ENCODE measurements around the gene EFL1.

Gene EFL1

GRCh38 chr15:82124331-82125263, 137.9 kb downstream of the EFL1 start:
- Histone ChIP-seq H2AK5ac (ENCODE audit: low read length) (no peak overlapping the region), H3K18ac (ENCODE audit: low read length) (no peak overlapping the region), H4K91ac (ENCODE audit: low read depth, low read length) (no peak overlapping the region), H3K4me2 (ENCODE audit: low read length) (no peak overlapping the region), H3K27ac (ENCODE audit: low read depth, low read length) (no peak overlapping the region), H3K14ac (ENCODE audit: low read length) (no peak overlapping the region), H3K36me3 (ENCODE audit: control insufficient read depth in 1 of 2, insufficient read depth in 2 of 2, low read length in 2 of 2) (no peaks in the 10 kb centered on the region), H4K12ac (ENCODE audit: low read depth, low read length) (no peak overlapping the region), H2AFZ (ENCODE audit: insufficient read depth, low read length, poor library complexity) (no peak overlapping the region), H3K79me2 (ENCODE audit: control insufficient read depth, insufficient read depth, low read length, poor library complexity) (no peaks in the 10 kb centered on the region), H2BK5ac (ENCODE audit: low read depth, low read length, poor library complexity) (no peak overlapping the region), H3K4me1 (ENCODE audit: control insufficient read depth in 1 of 2, insufficient read depth in 2 of 2, low read length in 2 of 2) (peaks cover 0 to 6% of the 10 kb centered on the region in 2 experiments), H3K4ac (ENCODE audit: low read depth, low read length) (no peak overlapping the region), H2BK12ac (ENCODE audit: low read length) (no peak overlapping the region), H3K4me3 (ENCODE audit: low read depth, low read length) (no peak overlapping the region), H3K9ac (ENCODE audit: low read length) (no peak overlapping the region), H3K27me3 (ENCODE audit: insufficient read depth, low read length) (no peaks in the 10 kb centered on the region), H2BK120ac (ENCODE audit: insufficient read depth, low read length, poor library complexity) (no peak overlapping the region), H3K23ac (ENCODE audit: low read length) (no peak overlapping the region), H4K8ac (ENCODE audit: low read depth, low read length) (no peak overlapping the region), H3K79me1 (ENCODE audit: low read length) (no peaks in the 10 kb centered on the region), H3K9me3 (ENCODE audit: insufficient read depth, low read depth, low read length) (no peaks in the 10 kb centered on the region)
- no CpG with 5 or more reads among the region's 9 CpGs for WGBS (ENCODE audit: extremely low coverage, insufficient coverage, insufficient read length)
- DNase-seq: no peak

- Histone ChIP-seq H3K4ac (ENCODE audit: low read depth, low read length) (no peak overlapping the region), H3K23ac (ENCODE audit: low read length) (no peak overlapping the region), H3K27me3 (ENCODE audit: insufficient read depth, low read length) (no peaks in the 10 kb centered on the region), H3K9ac (ENCODE audit: low read length) (no peak overlapping the region), H3K79me1 (ENCODE audit: low read length) (no peaks in the 10 kb centered on the region), H2BK5ac (ENCODE audit: low read depth, low read length, poor library complexity) (no peak overlapping the region), H3K4me3 (ENCODE audit: low read depth, low read length) (no peak overlapping the region), H3K79me2 (ENCODE audit: control insufficient read depth, insufficient read depth, low read length, poor library complexity) (no peaks in the 10 kb centered on the region), H4K12ac (ENCODE audit: low read depth, low read length) (no peak overlapping the region), H3K36me3 (ENCODE audit: control insufficient read depth in 1 of 2, insufficient read depth in 2 of 2, low read length in 2 of 2) (no peaks in the 10 kb centered on the region), H4K91ac (ENCODE audit: low read depth, low read length) (no peak overlapping the region), H3K18ac (ENCODE audit: low read length) (no peak overlapping the region), H3K14ac (ENCODE audit: low read length) (no peak overlapping the region), H3K4me1 (ENCODE audit: control insufficient read depth in 1 of 2, insufficient read depth in 2 of 2, low read length in 2 of 2) (peaks cover 0 to 2% of the 10 kb centered on the region in 2 experiments), H4K8ac (ENCODE audit: low read depth, low read length) (no peak overlapping the region), H2AK5ac (ENCODE audit: low read length) (no peak overlapping the region), H2BK120ac (ENCODE audit: insufficient read depth, low read length, poor library complexity) (no peak overlapping the region), H3K4me2 (ENCODE audit: low read length) (no peak overlapping the region), H3K9me3 (ENCODE audit: insufficient read depth, low read depth, low read length) (no peaks in the 10 kb centered on the region), H2BK12ac (ENCODE audit: low read length) (no peak overlapping the region), H3K27ac (ENCODE audit: low read depth, low read length) (no peak overlapping the region), H2AFZ (ENCODE audit: insufficient read depth, low read length, poor library complexity) (no peak overlapping the region)
- no peak for DNase-seq
- WGBS (ENCODE audit: extremely low coverage, insufficient coverage, insufficient read length): no CpG with 5 or more reads among the region's 4 CpGs
Measured at GRCh38 chr15:82122746-82123400, 139.7 kb downstream of the EFL1 start.

- no peak overlapping the region for H3K4me2 ChIP-seq (ENCODE audit: low read length)
- H3K27me3 ChIP-seq (ENCODE audit: insufficient read depth, low read length): no peaks in the 10 kb centered on the region
- no peak overlapping the region for H4K8ac ChIP-seq (ENCODE audit: low read depth, low read length)
- WGBS (ENCODE audit: extremely low coverage, insufficient coverage, insufficient read length): no CpG with 5 or more reads among the region's 3 CpGs
- H3K9me3 ChIP-seq (ENCODE audit: insufficient read depth, low read depth, low read length): no peaks in the 10 kb centered on the region
- no peak overlapping the region for H3K4me3 ChIP-seq (ENCODE audit: low read depth, low read length)
- H3K18ac ChIP-seq (ENCODE audit: low read length): no peak overlapping the region
- no peak overlapping the region for H3K23ac ChIP-seq (ENCODE audit: low read length)
- H4K12ac ChIP-seq (ENCODE audit: low read depth, low read length): no peak overlapping the region
- no peak overlapping the region for H2BK120ac ChIP-seq (ENCODE audit: insufficient read depth, low read length, poor library complexity)
- H3K4ac ChIP-seq (ENCODE audit: low read depth, low read length): no peak overlapping the region
- no peak overlapping the region for H4K91ac ChIP-seq (ENCODE audit: low read depth, low read length)
- H3K79me1 ChIP-seq (ENCODE audit: low read length): no peaks in the 10 kb centered on the region
- H3K36me3 ChIP-seq (ENCODE audit: control insufficient read depth in 1 of 2, insufficient read depth in 2 of 2, low read length in 2 of 2): no peaks in the 10 kb centered on the region
- DNase-seq: no peak
- no peaks in the 10 kb centered on the region for H3K79me2 ChIP-seq (ENCODE audit: control insufficient read depth, insufficient read depth, low read length, poor library complexity)
- H3K9ac ChIP-seq (ENCODE audit: low read length): peak overlapping the region; percentile 65
- H2BK12ac ChIP-seq (ENCODE audit: low read length): no peak overlapping the region
- peaks cover 0 to 2% of the 10 kb centered on the region in 2 experiments for H3K4me1 ChIP-seq (ENCODE audit: control insufficient read depth in 1 of 2, insufficient read depth in 2 of 2, low read length in 2 of 2)
- no peak overlapping the region for H3K14ac ChIP-seq (ENCODE audit: low read length)
- no peak overlapping the region for H3K27ac ChIP-seq (ENCODE audit: low read depth, low read length)
- no peak overlapping the region for H2BK5ac ChIP-seq (ENCODE audit: low read depth, low read length, poor library complexity)
- H2AK5ac ChIP-seq (ENCODE audit: low read length): no peak overlapping the region
- H2AFZ ChIP-seq (ENCODE audit: insufficient read depth, low read length, poor library complexity): no peak overlapping the region
Measured at GRCh38 chr15:82118040-82118439, 144.5 kb downstream of the EFL1 start.

- H3K79me2 ChIP-seq (ENCODE audit: control insufficient read depth, insufficient read depth, low read length, poor library complexity): no peaks in the 10 kb centered on the region
- H3K4me1 ChIP-seq (ENCODE audit: control insufficient read depth in 1 of 2, insufficient read depth in 2 of 2, low read length in 2 of 2): no peaks in the 10 kb centered on the region
- no peak overlapping the region for H2AFZ ChIP-seq (ENCODE audit: insufficient read depth, low read length, poor library complexity)
- DNase-seq: no peak
- H3K4me3 ChIP-seq (ENCODE audit: low read depth, low read length): no peak overlapping the region
- H3K36me3 ChIP-seq (ENCODE audit: control insufficient read depth in 1 of 2, insufficient read depth in 2 of 2, low read length in 2 of 2): no peaks in the 10 kb centered on the region
- H3K4me2 ChIP-seq (ENCODE audit: low read length): no peak overlapping the region
- H3K4ac ChIP-seq (ENCODE audit: low read depth, low read length): no peak overlapping the region
- no peak overlapping the region for H3K27ac ChIP-seq (ENCODE audit: low read depth, low read length)
- H3K9ac ChIP-seq (ENCODE audit: low read length): no peak overlapping the region
- no peak overlapping the region for H3K14ac ChIP-seq (ENCODE audit: low read length)
- no peak overlapping the region for H2BK12ac ChIP-seq (ENCODE audit: low read length)
- H4K8ac ChIP-seq (ENCODE audit: low read depth, low read length): no peak overlapping the region
- no peak overlapping the region for H2BK5ac ChIP-seq (ENCODE audit: low read depth, low read length, poor library complexity)
- H3K18ac ChIP-seq (ENCODE audit: low read length): no peak overlapping the region
- H4K12ac ChIP-seq (ENCODE audit: low read depth, low read length): no peak overlapping the region
- H3K23ac ChIP-seq (ENCODE audit: low read length): no peak overlapping the region
- no peak overlapping the region for H2BK120ac ChIP-seq (ENCODE audit: insufficient read depth, low read length, poor library complexity)
- no peaks in the 10 kb centered on the region for H3K27me3 ChIP-seq (ENCODE audit: insufficient read depth, low read length)
- H4K91ac ChIP-seq (ENCODE audit: low read depth, low read length): no peak overlapping the region
- H3K79me1 ChIP-seq (ENCODE audit: low read length): no peaks in the 10 kb centered on the region
- no peak overlapping the region for H2AK5ac ChIP-seq (ENCODE audit: low read length)
- no CpG with 5 or more reads among the region's 6 CpGs for WGBS (ENCODE audit: extremely low coverage, insufficient coverage, insufficient read length)
- no peaks in the 10 kb centered on the region for H3K9me3 ChIP-seq (ENCODE audit: insufficient read depth, low read depth, low read length)
Measured at GRCh38 chr15:82117296-82117695, 145.2 kb downstream of the EFL1 start.

Data from trophoblast cell (in vitro differentiated cells and primary cell).